GM10266 (cell line): ENCODE data around the gene FARSB.

Experiments
- DNase-seq: peaks from one replicate; pipeline ENCODE4 v3.0.0; 2012; ENCODE audit errors: extremely low spot score
- CTCF ChIP-seq: IDR thresholded peaks from 2 replicates; pipeline ENCODE4 v1.5.1; 2012; ENCODE audit warnings: mild to moderate bottlenecking, low read depth; ENCODE audit not compliant: control insufficient read depth, insufficient read depth; ENCODE audit errors: missing control alignments

FARSB gene

GRCh38 chr2:222606306-222606705, 49.6 kb downstream of the FARSB start:
- no peak for TF ChIP-seq CTCF

GRCh38 chr2:222604749-222605515, 51.0 kb downstream of the FARSB start:
- no peak for DNase-seq
- no peak for TF ChIP-seq CTCF

More at GRCh38 chr2:222606306-222606705, 49.6 kb downstream of the FARSB start:
- no peak for DNase-seq

- DNase-seq, result no peak
- no peak for TF ChIP-seq CTCF
Observed at GRCh38 chr2:222603501-222603900, 52.4 kb downstream of the FARSB start.

- TF ChIP-seq CTCF, result no peak
- no peak for DNase-seq
Observed at GRCh38 chr2:222598611-222599010, 57.3 kb downstream of the FARSB start.

- TF ChIP-seq CTCF, result no peak
- no peak for DNase-seq
Observed at GRCh38 chr2:222595581-222595980, 60.3 kb downstream of the FARSB start.

GRCh38 chr2:222594679-222595078, 61.2 kb downstream of the FARSB start:
- DNase-seq, result no peak
- no peak for TF ChIP-seq CTCF

GRCh38 chr2:222592176-222592575, 63.7 kb downstream of the FARSB start:
- TF ChIP-seq CTCF, result no peak
- no peak for DNase-seq
